Uterus (tissue), 2 donors: ENCODE results near the gene IRX2.

Source experiments
- CTCF ChIP-seq, 4 experiments: fragments of 200-600 bp in 2 of 4; fragments of 450-650 bp in 2 of 4; sonication (generic) in 2 of 4; IDR thresholded peaks; one replicate each; pipeline ENCODE4 v1.5.1; 2016 to 2019; ENCODE audit warnings: antibody characterized with exemption in 4 of 4, mild to moderate bottlenecking in 2 of 4, moderate library complexity in 1 of 4
- POLR2A ChIP-seq, 2 donors: fragments of 450-650 bp; IDR thresholded peaks; one replicate each; pipeline ENCODE4 v1.6.1; 2016; ENCODE audit warnings: antibody characterized with exemption in 2 of 2, mild to moderate bottlenecking in 1 of 2, moderate library complexity in 1 of 2

- TF ChIP-seq CTCF (IDR thresholded peaks at IDR 0.05) (no peak), POLR2A (IDR thresholded peaks at IDR 0.05) (no peak)
These were observed 3.2 kb downstream of the IRX2 start for GRCh38 chr5:2748179-2748860.
